Stimulated activated CD4-positive, alpha-beta T cell treated with anti-CD3 and anti-CD28 coated beads, Interleukin-1b, Interleukin-23, amount 100 ng/mL, for 1 hour (primary cell): Measurements from ENCODE around the gene TGM2.

Experiments used
- DNase-seq, 2 donors: peaks; one replicate each; pipeline ENCODE4 v3.0.0-alpha.2; 2020; ENCODE audit warnings: low read depth in 2 of 2

Gene TGM2

DNA sequence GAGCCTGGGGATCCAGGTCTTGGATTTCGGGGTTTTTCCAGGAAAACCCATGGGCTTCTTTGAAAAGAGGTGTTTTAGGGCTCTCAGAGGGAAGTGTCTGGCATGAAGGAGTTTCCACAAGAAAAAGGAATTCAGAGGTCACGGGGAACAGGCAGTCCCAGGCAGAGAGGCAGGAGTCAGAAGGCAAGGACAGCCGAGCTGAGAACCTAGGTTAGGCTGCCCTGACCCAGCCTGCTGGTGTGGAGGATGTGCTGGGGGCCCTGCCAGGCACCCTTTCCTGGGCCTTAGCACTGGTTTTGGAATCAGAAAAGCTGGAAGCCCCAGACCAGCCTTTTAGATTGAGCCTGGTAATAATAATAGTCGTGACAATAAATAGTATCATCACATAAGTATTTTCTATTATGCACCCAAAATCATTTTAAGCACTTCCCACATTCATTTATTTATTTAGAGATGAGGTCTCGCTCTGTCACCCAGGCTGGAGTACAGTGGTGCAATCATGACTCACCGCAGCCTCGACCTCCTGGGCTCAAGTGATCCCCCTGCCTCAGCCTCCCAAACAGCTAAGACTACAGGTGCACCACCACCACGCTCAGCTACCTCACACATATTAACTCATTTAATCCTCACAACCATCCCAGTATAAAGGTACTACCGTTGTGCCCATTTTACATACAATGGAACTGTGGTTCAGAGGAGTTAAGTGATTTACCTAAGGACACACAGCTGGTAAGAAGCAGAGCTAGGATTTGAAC is 19.9 kb downstream of the TGM2 start:
- no peak for DNase-seq

- DNase-seq: no peak
These were observed 20.5 kb downstream of the TGM2 start for GRCh38 chr20:38144598-38144973.

- DNase-seq: no peak
These were observed 21.2 kb downstream of the TGM2 start for GRCh38 chr20:38143646-38144554.

DNA sequence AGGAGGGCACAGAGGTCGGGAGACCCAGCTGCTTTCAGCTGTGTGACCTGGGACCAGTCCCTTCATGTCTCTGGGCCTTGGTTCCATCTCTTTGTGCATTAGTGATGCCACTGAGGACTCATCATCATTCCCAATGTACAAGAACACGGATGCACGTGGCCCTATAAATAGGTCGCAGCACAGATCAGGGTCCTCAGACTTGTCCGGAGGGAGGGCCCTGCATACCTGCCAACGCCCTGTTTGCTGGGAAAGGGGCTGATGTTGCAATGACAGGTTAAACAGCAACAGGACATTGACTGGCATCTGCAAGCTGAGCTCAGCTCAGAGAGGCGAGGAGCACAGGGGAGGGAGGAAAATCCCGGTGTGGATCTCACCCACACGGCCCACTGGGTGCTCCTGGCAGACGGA is 21.8 kb downstream of the TGM2 start:
- DNase-seq: no peak

- no peak for DNase-seq
These were observed 23.1 kb downstream of the TGM2 start for GRCh38 chr20:38141889-38142494.

- DNase-seq: no peak
These were observed 23.7 kb downstream of the TGM2 start for GRCh38 chr20:38141204-38141888.

DNA sequence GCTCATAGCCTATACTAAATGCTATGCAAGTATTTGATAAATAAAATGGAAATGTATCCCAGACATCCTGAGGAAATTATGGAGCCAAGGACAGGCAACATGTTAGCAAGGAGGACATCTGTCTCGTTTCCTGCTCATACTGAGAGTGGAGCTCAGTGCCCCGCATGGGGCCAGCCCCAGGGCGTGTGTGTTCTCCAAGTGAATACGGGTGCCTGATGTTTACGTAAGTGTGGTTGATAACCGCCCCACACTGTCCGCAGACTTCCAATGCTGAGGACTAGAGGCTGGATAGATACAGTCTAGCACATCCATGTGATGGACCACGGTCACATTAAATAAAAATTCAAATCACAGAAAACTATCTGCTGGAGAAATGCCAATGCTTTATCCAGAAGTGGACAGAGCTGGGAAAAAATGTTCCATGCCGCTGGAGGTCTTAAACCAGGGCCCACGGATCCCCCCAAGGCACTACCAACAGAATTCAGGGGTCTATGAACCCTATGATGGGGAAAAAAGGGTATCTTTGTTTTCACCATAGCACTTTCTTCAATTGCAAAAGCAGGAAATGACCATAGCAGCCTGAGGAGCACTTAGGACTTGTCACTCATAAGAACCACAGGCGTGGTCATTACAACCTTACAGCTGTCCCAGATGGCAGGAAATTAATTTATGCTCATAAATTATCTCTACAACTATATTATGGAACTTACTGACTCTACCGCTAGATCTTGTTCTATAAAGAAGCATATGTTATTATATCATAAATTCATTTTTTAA is 24.9 kb downstream of the TGM2 start:
- DNase-seq: no peak

- DNase-seq: no peak
These were observed 25.7 kb downstream of the TGM2 start for GRCh38 chr20:38139156-38139912.

- no peak for DNase-seq
These were observed 26.8 kb downstream of the TGM2 start for GRCh38 chr20:38138086-38138778.

DNA sequence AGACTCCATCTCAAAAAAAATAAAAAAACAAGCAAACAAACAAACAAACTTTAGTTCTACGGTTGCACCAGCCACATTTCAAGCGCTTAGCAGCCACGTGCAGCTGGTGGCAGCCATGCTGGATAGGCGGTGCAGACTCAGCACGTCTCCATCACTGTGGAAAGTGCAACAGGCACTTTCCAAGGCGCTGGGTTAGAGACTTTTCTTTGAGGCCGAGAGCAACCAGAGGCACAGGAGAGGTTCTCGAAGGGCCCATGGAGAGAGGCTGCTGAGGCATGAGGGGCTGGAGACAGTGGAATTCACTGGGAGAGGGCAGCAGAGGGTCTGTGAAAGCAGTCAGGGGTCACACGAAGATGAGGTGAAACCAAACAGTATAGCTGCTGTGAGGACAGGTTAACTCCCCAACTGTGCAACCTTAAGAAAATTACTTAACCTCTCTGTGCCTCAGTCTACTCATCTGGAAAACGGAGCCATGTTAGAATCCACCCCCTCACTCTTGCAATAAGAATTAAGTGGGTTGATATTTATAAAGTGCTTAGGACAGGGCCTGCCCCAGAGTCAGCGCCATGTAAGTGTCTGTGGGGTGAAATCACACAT is 27.5 kb downstream of the TGM2 start:
- no peak for DNase-seq

- DNase-seq: no peak
These were observed 28.4 kb downstream of the TGM2 start for GRCh38 chr20:38136421-38137245.

- no peak for DNase-seq
These were observed 29.2 kb downstream of the TGM2 start for GRCh38 chr20:38135651-38136420.

GRCh38 chr20:38135271-38135650 is 29.8 kb downstream of the TGM2 start:
- DNase-seq: no peak

DNA sequence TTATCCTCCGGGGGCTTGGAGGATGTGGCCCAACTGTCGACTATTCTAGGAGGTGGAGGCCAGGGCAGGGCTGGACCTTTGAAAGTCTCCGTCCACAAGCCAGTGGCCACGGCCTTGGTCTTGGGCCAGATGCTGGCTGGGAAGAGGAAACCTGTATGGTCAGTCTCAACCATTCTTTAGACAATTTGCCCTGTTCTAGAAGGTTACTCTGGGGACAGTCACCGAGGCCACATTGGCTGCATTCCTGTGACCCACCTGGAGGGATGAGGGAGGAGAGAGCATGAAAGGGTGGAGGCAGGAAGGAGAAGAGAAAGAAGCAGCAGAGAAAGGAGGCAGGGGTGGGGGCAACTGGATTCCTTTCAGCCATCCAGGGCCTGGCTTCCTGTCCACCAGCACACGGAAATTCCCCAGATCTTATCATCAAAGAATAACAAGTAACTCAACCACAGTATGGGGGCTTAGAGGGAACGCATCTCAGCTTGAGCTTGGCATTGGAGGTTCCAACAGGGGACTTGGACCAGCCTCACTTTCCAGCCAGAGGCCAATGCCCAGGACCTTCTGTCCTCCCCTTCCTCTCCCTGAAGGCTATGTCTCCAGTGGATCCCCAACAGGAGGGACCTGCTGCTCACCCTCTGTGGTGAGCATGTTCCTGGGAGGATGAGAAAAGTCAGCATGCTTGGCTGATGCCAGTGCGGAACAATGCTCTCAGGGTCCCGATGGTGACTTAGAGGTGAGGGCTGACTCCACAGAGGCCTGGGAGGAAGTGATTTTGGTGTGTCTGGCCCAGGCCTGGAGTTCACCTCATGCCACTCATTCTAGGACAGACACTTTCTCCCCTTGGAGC is 30.4 kb downstream of the TGM2 start:
- DNase-seq: no peak

GRCh38 chr20:38133680-38134426 is 31.2 kb downstream of the TGM2 start:
- no peak for DNase-seq

DNA sequence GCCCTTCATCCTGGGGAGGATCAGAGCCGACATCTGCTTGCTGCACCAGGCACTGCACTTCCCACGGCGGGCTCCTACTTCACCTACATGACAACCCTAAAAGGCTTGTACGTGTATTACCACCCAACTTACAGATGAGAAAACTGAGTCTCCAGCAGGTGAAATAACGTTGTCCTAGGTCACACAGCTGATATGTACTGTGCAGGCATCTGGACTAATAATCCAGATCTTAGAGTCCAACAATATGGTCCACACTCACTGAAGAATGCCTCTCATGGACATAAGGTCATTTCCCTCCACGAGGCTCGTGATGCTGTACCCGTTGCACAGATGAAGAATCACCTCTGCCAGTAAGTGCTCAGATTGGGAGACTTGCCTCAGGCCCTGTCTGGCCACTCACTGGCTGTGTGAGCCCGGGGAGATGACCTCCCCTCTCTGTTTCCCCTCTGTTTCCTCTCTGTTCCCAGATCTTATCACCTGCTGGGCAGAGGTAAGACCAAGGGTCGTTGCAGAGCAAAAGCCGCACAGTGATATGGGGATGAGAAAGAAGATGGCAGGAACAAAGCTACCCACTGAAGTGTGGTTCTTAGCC is 32.1 kb downstream of the TGM2 start:
- no peak for DNase-seq
